ENCODE data around the gene CFAP58. TPM values are rescaled to one million over a fixed set of nuclear protein-coding genes. Genes with fewer than 3 reads are reported as not detected.

CFAP58 gene
- total RNA-seq, 1 donor from 2014 or later, result 1.1 TPM

DNA sequence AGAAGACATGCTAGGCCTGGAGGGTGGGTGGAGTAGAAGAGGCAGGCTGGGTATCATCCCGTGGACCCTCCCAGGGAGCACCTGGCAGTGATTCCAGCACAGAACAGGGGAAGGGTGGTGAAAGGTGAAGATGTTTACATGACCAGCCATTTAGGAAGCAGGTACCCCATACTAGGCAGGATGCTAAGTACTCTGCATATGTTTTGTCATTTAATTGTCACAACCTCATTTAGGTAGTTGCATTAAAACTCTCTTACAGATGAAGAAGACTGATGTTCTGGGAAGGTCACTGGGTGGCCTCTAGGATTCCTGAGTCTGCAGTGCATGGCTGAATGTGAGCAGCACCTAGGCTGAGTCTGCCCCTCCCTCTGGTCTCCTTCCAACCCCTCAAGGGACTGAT, 30.5 kb upstream of the CFAP58 start:
- intact Hi-C loops (cut with DNase I), result no loop called here
- Histone ChIP-seq H3K27ac (peak overlapping the region; percentile 99), H3K4me1 (peaks cover 100% of the 10 kb centered on the region), H3K27me3 (ENCODE audit: low read depth) (no peaks in the 10 kb centered on the region), H3K36me3 (peaks cover 3% of the 10 kb centered on the region), H3K4me3 (no peak overlapping the region), H3K9me3 (no peaks in the 10 kb centered on the region)
- TF ChIP-seq, protein P1, sequence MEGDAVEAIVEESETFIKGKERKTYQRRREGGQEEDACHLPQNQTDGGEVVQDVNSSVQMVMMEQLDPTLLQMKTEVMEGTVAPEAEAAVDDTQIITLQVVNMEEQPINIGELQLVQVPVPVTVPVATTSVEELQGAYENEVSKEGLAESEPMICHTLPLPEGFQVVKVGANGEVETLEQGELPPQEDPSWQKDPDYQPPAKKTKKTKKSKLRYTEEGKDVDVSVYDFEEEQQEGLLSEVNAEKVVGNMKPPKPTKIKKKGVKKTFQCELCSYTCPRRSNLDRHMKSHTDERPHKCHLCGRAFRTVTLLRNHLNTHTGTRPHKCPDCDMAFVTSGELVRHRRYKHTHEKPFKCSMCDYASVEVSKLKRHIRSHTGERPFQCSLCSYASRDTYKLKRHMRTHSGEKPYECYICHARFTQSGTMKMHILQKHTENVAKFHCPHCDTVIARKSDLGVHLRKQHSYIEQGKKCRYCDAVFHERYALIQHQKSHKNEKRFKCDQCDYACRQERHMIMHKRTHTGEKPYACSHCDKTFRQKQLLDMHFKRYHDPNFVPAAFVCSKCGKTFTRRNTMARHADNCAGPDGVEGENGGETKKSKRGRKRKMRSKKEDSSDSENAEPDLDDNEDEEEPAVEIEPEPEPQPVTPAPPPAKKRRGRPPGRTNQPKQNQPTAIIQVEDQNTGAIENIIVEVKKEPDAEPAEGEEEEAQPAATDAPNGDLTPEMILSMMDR (IDR thresholded peaks at IDR 0.05), result no peak
- ATAC-seq (no peak), DNase-seq (no peak)

DNA sequence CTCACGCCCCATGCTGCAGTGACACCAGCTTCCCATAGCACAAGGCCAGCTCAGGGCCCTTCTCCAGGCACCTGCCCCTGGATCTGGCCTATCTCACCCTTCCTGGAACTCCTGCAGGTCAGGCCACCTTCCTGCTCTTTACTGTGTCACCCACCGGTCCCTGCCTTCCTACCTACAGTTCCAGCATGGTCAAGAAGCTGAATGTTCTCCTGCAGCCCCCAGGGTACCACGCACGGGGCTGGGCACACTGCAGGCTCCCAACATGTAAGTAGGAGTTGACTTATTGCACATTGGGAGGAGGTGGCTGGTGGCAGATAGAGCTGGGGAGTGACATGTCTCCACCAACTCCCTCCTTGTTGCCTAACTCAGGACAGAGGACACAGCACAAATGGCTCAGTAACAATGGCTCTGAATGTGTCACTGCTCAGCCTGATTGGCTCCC, 29.9 kb upstream of the CFAP58 start:
- no peaks in the 10 kb centered on the region for H3K9me3 ChIP-seq
- no peaks in the 10 kb centered on the region for H3K36me3 ChIP-seq
- DNase-seq (no peak), ATAC-seq (peak; percentile 3)
- peaks cover 100% of the 10 kb centered on the region for H3K4me1 ChIP-seq
- H3K4me3 ChIP-seq, result no peak overlapping the region
- TF ChIP-seq, protein P1 (IDR thresholded peaks at IDR 0.05), result no peak
- H3K27ac ChIP-seq, result peak overlapping the region; percentile 99
- no peaks in the 10 kb centered on the region for H3K27me3 ChIP-seq (ENCODE audit: low read depth)
- intact Hi-C loops (cut with DNase I), result no loop called here

DNA sequence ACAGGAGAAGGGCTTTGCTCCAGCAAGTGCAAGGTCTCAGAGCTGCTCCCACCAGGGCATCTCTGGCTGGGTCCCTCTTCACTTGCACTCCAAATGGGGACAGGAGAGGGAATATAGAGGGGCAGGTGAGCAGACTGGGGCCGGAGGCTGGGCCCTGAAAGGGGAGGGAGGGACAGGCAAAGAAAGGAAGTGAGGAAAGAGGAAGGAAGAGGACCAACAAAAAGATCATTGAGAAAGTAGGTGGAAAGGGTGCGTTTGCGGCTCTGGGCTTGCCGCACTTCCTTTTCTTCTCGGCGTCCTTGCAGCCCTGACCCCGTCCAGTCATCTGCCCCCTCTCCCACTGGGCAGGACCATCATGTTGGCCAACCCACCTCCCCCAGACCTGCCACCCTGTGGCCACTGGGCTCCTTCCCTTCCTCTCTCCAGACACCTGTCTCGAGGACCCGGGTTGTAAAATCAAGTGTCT, 29.4 kb upstream of the CFAP58 start:
- no peaks in the 10 kb centered on the region for H3K36me3 ChIP-seq
- H3K9me3 ChIP-seq, result no peaks in the 10 kb centered on the region
- intact Hi-C loops (cut with DNase I), result no loop called here
- no peaks in the 10 kb centered on the region for H3K27me3 ChIP-seq (ENCODE audit: low read depth)
- no peak overlapping the region for H3K4me3 ChIP-seq
- ATAC-seq, result peak; percentile 20 to 47
- peak overlapping the region; percentile 99 for H3K27ac ChIP-seq
- H3K4me1 ChIP-seq, result peaks cover 100% of the 10 kb centered on the region
- TF ChIP-seq, protein P1 (IDR thresholded peaks at IDR 0.05), result no peak
- peak; percentile 86 for DNase-seq

DNA sequence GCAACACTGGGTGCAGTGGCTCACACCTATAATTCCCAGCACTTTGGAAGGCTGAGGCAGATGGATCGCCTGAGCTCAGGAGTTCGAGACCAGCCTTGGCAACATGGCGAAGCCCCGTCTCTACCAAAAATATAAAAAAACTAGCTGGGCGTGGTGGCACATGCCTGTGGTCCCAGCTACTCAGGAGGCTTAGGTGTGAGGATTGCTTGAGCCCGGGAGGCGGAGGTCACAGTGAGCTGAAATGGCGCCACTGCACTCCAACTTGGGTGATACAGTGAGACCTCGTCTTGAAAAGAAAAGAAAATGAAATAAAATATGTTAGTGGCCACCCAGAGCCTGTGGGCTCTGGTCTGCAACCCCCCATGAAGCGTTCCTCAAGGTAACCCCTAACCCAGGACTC, 28.7 kb upstream of the CFAP58 start:
- TF ChIP-seq, protein P1 (IDR thresholded peaks at IDR 0.05), result no peak
- DNase-seq (no peak), ATAC-seq (no peak)
- Histone ChIP-seq H3K27me3 (ENCODE audit: low read depth) (no peaks in the 10 kb centered on the region), H3K4me3 (no peak overlapping the region), H3K4me1 (peaks cover 100% of the 10 kb centered on the region), H3K9me3 (no peaks in the 10 kb centered on the region), H3K27ac (peak overlapping the region; percentile 99), H3K36me3 (no peaks in the 10 kb centered on the region)
- intact Hi-C loops (cut with DNase I), result no loop called here

DNA sequence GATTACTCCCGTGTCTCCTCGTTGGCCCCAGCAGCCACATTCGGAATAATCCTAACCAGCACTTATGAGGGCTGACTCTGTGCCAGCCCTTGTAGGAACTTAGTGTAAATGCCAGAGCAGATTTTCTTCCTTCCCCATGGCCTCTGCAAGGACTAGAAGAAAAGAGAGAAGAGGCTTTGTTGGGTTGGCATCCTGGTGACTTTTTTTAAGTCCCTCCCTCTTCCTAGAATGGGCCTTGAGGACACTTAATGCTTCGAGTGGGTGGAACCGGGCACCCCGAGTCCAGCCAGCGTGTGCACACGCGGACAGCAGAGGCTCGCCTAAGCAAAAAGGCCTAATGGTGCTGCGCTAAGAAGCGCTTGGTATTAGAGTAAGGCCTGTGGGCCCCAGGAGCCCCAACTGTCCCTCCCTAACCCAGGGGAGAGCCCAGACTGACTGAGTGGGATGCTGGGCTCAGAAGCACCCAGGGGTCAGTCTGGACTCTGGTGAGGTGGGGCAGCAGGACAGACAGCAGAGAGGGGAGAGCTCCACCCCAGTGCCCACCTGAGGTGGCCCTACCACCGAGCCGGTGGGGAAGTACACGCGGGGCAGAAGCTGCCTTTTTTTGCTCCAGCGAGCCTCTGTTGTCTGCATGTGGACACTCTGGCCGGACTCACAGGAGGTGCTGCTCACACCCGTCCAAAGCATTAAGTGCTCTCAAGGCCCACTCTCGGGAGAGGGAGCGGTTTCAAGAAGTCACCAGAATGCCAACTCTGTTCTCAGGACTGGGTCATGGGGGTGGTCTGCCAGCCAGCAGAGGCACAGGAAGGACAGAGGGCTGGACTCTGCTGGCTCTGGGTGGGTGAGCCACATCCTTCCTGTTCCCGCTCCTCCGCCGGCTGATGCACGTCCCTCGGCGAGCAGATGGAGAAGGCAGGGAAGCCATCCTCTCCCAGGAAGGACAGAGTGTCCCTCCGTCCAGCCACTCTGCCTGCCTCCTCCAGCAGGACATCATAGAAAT, 27.9 kb upstream of the CFAP58 start:
- DNase-seq, result peak; percentile 76
- ATAC-seq, result peak; percentile 66 to 74
- TF ChIP-seq, protein P1 (IDR thresholded peaks at IDR 0.05), result no peak
- intact Hi-C loops (cut with DNase I), result no loop called here
- Histone ChIP-seq H3K27me3 (ENCODE audit: low read depth) (no peaks in the 10 kb centered on the region), H3K4me1 (peaks cover 100% of the 10 kb centered on the region), H3K36me3 (no peaks in the 10 kb centered on the region), H3K4me3 (peak overlapping the region; percentile 32), H3K27ac (peak overlapping the region; percentile 99), H3K9me3 (no peaks in the 10 kb centered on the region)

Data from lower lobe of right lung (tissue), 2 donors.